Transverse colon (tissue), 4 donors: ENCODE data around the gene RPS6KA3. TPM values are rescaled to one million over a fixed set of nuclear protein-coding genes. Genes with fewer than 3 reads are reported as not detected.
A peak's percentile ranks its signal among the peaks of the same experiment; 100 is the strongest.

Experiments
- DNase-seq: peaks from one replicate; pipeline ENCODE4 v3.0.0-alpha.2; 2019
- H3K27ac ChIP-seq, 4 donors: fragments of 200-600 bp; sonication (generic); 2 replicates each; pipeline ENCODE4 v1.5.1; 2016 to 2018; ENCODE audit warnings: inconsistent platforms in 4 of 4
- H3K27me3 ChIP-seq: fragments of 200-600 bp; sonication (generic); 2 replicates; pipeline ENCODE4 v1.5.1; 2017; ENCODE audit warnings: inconsistent platforms
- H3K36me3 ChIP-seq, 4 donors: fragments of 200-600 bp; sonication (generic); 2 replicates each; pipeline ENCODE4 v1.5.1; 2017 to 2019; ENCODE audit warnings: inconsistent platforms in 4 of 4
- H3K4me1 ChIP-seq, 4 donors: fragments of 200-600 bp; sonication (generic); 2 replicates each; pipeline ENCODE4 v1.5.1; 2017 to 2020; ENCODE audit warnings: inconsistent platforms in 4 of 4
- H3K4me3 ChIP-seq, 4 donors: fragments of 200-600 bp; sonication (generic); 1 replicate in 1 of 4; 2 replicates in 3 of 4; pipeline versions ENCODE4 v1.5.1 to v1.6.1; 2017 to 2019; ENCODE audit warnings: inconsistent platforms in 4 of 4
- H3K9me3 ChIP-seq, 2 donors: fragments of 200-600 bp; sonication (generic); 2 replicates each; pipeline ENCODE4 v1.5.1; 2017 to 2019; ENCODE audit warnings: inconsistent platforms in 2 of 2
- EP300 ChIP-seq: sonication (generic); formaldehyde crosslinking; IDR thresholded peaks from one replicate; pipeline ENCODE4 v1.6.1; 2017; ENCODE audit warnings: antibody characterized with exemption, low read depth
- POLR2A ChIP-seq: fragments of 450-650 bp; IDR thresholded peaks from one replicate; pipeline ENCODE4 v1.6.1; 2016; ENCODE audit warnings: antibody characterized with exemption, mild to moderate bottlenecking, moderate library complexity
- POLR2AphosphoS5 ChIP-seq, 3 donors: sonication (generic); formaldehyde crosslinking; IDR thresholded peaks; one replicate each; pipeline ENCODE4 v1.6.1; 2016; ENCODE audit warnings: antibody characterized with exemption in 3 of 3
- WGBS, 2 donors: methylation state at CpG; one replicate each; pipeline ENCODE4 v1.1.5; 2018; ENCODE audit warnings: low coverage in 1 of 2; 5-methylcytosine and 5-hydroxymethylcytosine counted together
- in situ Hi-C, 4 donors: fragments of 200-750 bp; cut with MboI; loops; one replicate each; pipeline versions ENCODE4 v1.15.0 to v1.15.1; 2017; ENCODE audit warnings: low sequenced_read_pairs in 3 of 4, low pct_ligation_motif_present in 1 of 4, low pct_unique_long_range_greater_than_20kb in 1 of 4
- intact Hi-C: fragments of 100-400 bp; cut with DNase I; formaldehyde crosslinking; loops from one replicate; pipeline ENCODE4 v1.15.1; 2023; ENCODE audit warnings: low total_unique reads
- total RNA-seq, 4 donors: library from RNA; depleted of rRNA; stranded (reverse); fragments of >200 nt; gene quantifications; one replicate each; pipeline ENCODE4 v1.1.0, GENCODE V29; 2016
- TF ChIP-seq, protein P1 (sequence below), 5 experiments: fragments of 200-600 bp in 3 of 5; fragments of 450-650 bp in 2 of 5; sonication (generic) in 3 of 5; IDR thresholded peaks; 1 replicate in 2 of 5; 2 replicates in 3 of 5; pipeline ENCODE4 v1.5.1; 2016 to 2017; ENCODE audit warnings: antibody characterized with exemption in 5 of 5, inconsistent platforms in 3 of 5, mild to moderate bottlenecking in 2 of 5, moderate library complexity in 1 of 5

Gene RPS6KA3
- total RNA-seq, 4 donors from 2014 or later, result 28.7 to 73.0 (median 49.8) TPM

DNA sequence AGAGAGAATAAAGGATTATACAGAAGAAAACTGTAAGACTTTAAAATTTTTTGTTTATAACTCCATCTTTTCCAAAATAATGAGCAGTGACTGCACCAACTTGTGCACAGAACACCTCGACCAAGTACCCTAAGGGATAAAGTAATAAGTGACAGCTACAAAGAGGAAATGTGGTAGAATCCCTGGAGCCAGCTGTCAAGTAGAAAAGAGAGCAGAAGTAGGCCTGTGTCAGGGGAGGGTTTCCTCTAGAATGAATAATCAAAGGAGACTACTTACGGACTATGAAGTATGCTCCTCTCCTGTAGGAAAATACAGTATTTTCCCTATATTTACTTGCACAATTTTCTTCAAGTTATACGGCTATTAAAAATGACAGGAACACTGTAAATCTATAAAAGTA is 126.3 kb downstream of the RPS6KA3 start:
- intact Hi-C loops (no loop called here), in situ Hi-C loops (no loop called here)
- Histone ChIP-seq H3K36me3 (no peaks in the 10 kb centered on the region), H3K9me3 (no peaks in the 10 kb centered on the region), H3K27me3 (no peaks in the 10 kb centered on the region), H3K4me3 (peak overlapping the region; percentile 77 to 99 (median 82)), H3K4me1 (peaks cover 16 to 22% (median 19%) of the 10 kb centered on the region in 4 donors), H3K27ac (peak overlapping the region; percentile 92 to 95 (median 93))
- DNase-seq, result no peak
- 0 to 14% methylated on average over 3 of the region's 3 CpGs for WGBS, 2 donors
- TF ChIP-seq POLR2A, result no peak

DNA sequence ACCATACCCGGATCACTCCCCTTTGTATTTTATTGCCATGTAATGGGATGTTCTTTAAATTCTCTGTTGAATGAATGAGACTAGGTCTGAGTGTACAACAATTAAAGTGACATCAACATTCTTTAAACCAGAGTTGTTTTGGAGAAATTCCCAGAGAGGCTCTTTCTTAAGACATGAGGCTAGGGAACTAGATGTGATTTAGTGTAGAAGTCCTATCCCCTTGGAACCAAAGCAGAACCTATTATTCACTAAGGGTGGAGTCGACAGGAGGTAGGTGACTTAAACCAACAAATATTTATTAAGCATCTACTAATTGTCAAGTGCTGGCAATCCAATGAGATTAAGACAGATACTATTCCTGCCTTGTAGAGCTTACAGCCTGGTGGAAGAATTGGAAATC is 126.7 kb downstream of the RPS6KA3 start:
- WGBS, 2 donors, result 0 to 49% methylated on average over 1 to 2 of the region's 2 CpGs
- no peaks in the 10 kb centered on the region for H3K36me3 ChIP-seq
- peak overlapping the region; percentile 77 to 99 (median 82) for H3K4me3 ChIP-seq
- DNase-seq, result no peak
- TF ChIP-seq EP300 (no peak), POLR2A (no peak), POLR2AphosphoS5 (IDR thresholded peaks at IDR 0.05) (no peak)
- TF ChIP-seq, protein P1, sequence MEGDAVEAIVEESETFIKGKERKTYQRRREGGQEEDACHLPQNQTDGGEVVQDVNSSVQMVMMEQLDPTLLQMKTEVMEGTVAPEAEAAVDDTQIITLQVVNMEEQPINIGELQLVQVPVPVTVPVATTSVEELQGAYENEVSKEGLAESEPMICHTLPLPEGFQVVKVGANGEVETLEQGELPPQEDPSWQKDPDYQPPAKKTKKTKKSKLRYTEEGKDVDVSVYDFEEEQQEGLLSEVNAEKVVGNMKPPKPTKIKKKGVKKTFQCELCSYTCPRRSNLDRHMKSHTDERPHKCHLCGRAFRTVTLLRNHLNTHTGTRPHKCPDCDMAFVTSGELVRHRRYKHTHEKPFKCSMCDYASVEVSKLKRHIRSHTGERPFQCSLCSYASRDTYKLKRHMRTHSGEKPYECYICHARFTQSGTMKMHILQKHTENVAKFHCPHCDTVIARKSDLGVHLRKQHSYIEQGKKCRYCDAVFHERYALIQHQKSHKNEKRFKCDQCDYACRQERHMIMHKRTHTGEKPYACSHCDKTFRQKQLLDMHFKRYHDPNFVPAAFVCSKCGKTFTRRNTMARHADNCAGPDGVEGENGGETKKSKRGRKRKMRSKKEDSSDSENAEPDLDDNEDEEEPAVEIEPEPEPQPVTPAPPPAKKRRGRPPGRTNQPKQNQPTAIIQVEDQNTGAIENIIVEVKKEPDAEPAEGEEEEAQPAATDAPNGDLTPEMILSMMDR (IDR thresholded peaks at IDR 0.05), result no peak
- intact Hi-C loops (no loop called here), in situ Hi-C loops (no loop called here)
- no peaks in the 10 kb centered on the region for H3K9me3 ChIP-seq
- H3K4me1 ChIP-seq, result peaks cover 16 to 22% (median 19%) of the 10 kb centered on the region in 4 donors
- peak overlapping the region; percentile 92 to 95 (median 93) for H3K27ac ChIP-seq
- H3K27me3 ChIP-seq, result no peaks in the 10 kb centered on the region

DNA sequence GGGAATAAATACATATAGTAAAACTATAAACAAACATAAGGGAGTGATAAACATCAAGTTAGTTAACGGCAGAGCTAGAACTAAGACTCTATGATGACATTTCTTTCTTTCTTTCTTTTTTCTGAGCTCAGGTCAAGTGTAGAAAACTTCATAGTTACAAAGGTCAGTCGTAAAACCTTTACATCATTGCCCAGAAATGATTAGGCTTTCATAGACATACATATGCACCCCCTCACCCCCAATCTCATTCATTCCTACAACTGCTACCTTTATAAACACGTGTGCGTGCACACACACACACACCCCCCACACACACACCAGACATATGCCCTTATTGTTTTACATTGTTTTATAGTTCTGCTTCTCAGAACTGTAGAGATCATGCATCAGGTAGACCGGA is 130.8 kb downstream of the RPS6KA3 start:
- TF ChIP-seq POLR2AphosphoS5 (IDR thresholded peaks at IDR 0.05) (no peak), POLR2A (no peak), EP300 (no peak)
- TF ChIP-seq, protein P1 (IDR thresholded peaks at IDR 0.05), result no peak
- H3K4me1 ChIP-seq, result peaks cover 16 to 20% (median 17%) of the 10 kb centered on the region in 4 donors
- H3K27ac ChIP-seq, result no peak overlapping the region
- H3K9me3 ChIP-seq, result no peaks in the 10 kb centered on the region
- no peak overlapping the region for H3K4me3 ChIP-seq
- H3K36me3 ChIP-seq, result no peaks in the 10 kb centered on the region
- WGBS, 2 donors, result 53 to 57% methylated on average over 3 to 5 of the region's 5 CpGs
- in situ Hi-C loops, result no loop called here
- no peaks in the 10 kb centered on the region for H3K27me3 ChIP-seq
- DNase-seq, result no peak
- intact Hi-C loops, result no loop called here

DNA sequence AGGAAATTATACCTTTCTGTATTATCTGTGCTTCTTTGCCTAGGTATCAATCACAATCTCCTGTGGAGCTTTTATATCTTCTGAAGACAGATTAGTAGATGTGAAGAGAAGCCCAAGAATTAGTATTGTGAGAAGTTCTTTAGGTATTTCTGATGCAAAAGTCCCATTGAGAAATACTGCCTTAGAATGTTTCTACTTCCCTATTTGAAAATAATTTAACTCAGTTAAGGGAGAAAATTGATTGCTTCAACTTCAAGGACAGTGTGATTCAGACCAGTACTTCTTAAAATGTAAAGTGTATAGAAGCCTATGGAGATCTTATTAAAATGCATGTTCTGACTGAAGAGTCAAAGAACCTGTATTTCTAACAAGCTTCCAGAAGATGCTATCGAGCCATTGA is 134.0 kb downstream of the RPS6KA3 start:
- TF ChIP-seq, protein P1 (IDR thresholded peaks at IDR 0.05), result no peak
- no peak for TF ChIP-seq POLR2A
- TF ChIP-seq EP300, result no peak
- TF ChIP-seq POLR2AphosphoS5 (IDR thresholded peaks at IDR 0.05), result no peak
- Histone ChIP-seq H3K27ac (no peak overlapping the region), H3K36me3 (no peaks in the 10 kb centered on the region), H3K27me3 (no peaks in the 10 kb centered on the region), H3K9me3 (no peaks in the 10 kb centered on the region), H3K4me1 (peaks cover 0 to 5% (median 2%) of the 10 kb centered on the region in 4 donors), H3K4me3 (no peak overlapping the region)
- DNase-seq, result no peak
- 72% methylated on average over 1 of the region's 1 CpG; no CpG with 5 or more reads in 1 of the 2 donors for WGBS, 2 donors
- intact Hi-C loops, result no loop called here
- in situ Hi-C loops, result no loop called here

DNA sequence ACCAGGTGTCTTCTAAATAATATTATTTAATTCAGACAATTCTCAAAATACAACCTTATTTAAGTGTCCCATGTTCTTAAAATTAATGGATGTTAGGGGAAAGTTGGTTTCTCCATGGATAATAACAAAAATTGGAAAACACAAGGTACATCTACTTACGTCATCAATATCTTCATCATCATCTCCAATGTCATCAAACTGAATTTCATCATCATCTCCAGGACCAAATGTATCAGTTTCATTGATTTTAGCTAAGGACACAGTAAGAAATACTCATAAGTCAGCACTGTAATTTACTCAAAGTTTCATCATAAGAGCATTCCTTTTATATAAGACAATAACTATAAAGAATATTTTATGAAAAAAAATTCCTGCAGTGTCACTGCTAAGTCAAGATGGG is 136.4 kb downstream of the RPS6KA3 start:
- DNase-seq, result no peak
- Histone ChIP-seq H3K4me1 (no peaks in the 10 kb centered on the region), H3K27me3 (no peaks in the 10 kb centered on the region), H3K4me3 (no peak overlapping the region), H3K9me3 (no peaks in the 10 kb centered on the region), H3K36me3 (no peaks in the 10 kb centered on the region), H3K27ac (no peak overlapping the region)
- 98 to 100% methylated on average over 1 of the region's 1 CpG for WGBS, 2 donors
- intact Hi-C loops, result no loop called here
- in situ Hi-C loops, result no loop called here
- TF ChIP-seq, protein P1 (IDR thresholded peaks at IDR 0.05), result no peak
- TF ChIP-seq EP300, result no peak
- TF ChIP-seq POLR2A, result no peak
- no peak for TF ChIP-seq POLR2AphosphoS5 (IDR thresholded peaks at IDR 0.05)
